CD4-positive, alpha-beta T cell treated with Interleukin-17A for 1 hour (primary cell): ENCODE results near the gene TXNRD1.
"Not testable (repeated sequence)": the region's sequence is repeated elsewhere in the genome, so short reads cannot be mapped to it uniquely, and the experiment has no call there.

Experiments
- DNase-seq: peaks from one replicate; pipeline ENCODE4 v3.0.0-alpha.2; 2020

TXNRD1 gene

GRCh38 chr12:104215638-104216297, at the start of gene TXNRD1:
Gene TXNRD1, plus strand, starts transcription at chr12:104215779. Its CDS starts 24 bp downstream, at chr12:104215803.
- DNase-seq: peak; percentile 85

GRCh38 chr12:104165801-104166200, 49.8 kb upstream of the TXNRD1 start:
- DNase-seq: no peak

- no peak for DNase-seq
These were observed 49.1 kb upstream of the TXNRD1 start for GRCh38 chr12:104166465-104166864.

- no peak for DNase-seq
These were observed 47.8 kb upstream of the TXNRD1 start for GRCh38 chr12:104167519-104168458.

- no peak for DNase-seq
These were observed 47.0 kb upstream of the TXNRD1 start for GRCh38 chr12:104168596-104168995.

GRCh38 chr12:104171785-104172569, 43.6 kb upstream of the TXNRD1 start:
- no peak for DNase-seq

- no peak for DNase-seq
These were observed 43.0 kb upstream of the TXNRD1 start for GRCh38 chr12:104172570-104172947.

- DNase-seq: not testable (repeated sequence)
These were observed 41.8 kb upstream of the TXNRD1 start for GRCh38 chr12:104173804-104174203.

- DNase-seq: no peak
These were observed 39.8 kb upstream of the TXNRD1 start for GRCh38 chr12:104175726-104176247.

GRCh38 chr12:104177336-104177662, 38.3 kb upstream of the TXNRD1 start:
- DNase-seq: no peak

GRCh38 chr12:104177663-104178501, 37.7 kb upstream of the TXNRD1 start:
- DNase-seq: no peak

- DNase-seq: no peak
These were observed 35.2 kb upstream of the TXNRD1 start for GRCh38 chr12:104180374-104180773.

GRCh38 chr12:104181313-104181712, 34.3 kb upstream of the TXNRD1 start:
- DNase-seq: no peak

- DNase-seq: no peak
These were observed 33.4 kb upstream of the TXNRD1 start for GRCh38 chr12:104182144-104182543.

- DNase-seq: no peak
These were observed 32.8 kb upstream of the TXNRD1 start for GRCh38 chr12:104182621-104183378.

- no peak for DNase-seq
These were observed 32.1 kb upstream of the TXNRD1 start for GRCh38 chr12:104183443-104183842.

- DNase-seq: no peak
These were observed 28.0 kb upstream of the TXNRD1 start for GRCh38 chr12:104187446-104188155.

GRCh38 chr12:104188534-104188933, 27.0 kb upstream of the TXNRD1 start:
- DNase-seq: no peak

GRCh38 chr12:104189915-104190555, 25.5 kb upstream of the TXNRD1 start:
- DNase-seq: no peak

- DNase-seq: no peak
These were observed 24.9 kb upstream of the TXNRD1 start for GRCh38 chr12:104190641-104191176.
